ENCODE data around the gene GPR146. TPM values are rescaled to one million over a fixed set of nuclear protein-coding genes. Genes with fewer than 3 reads are reported as not detected.

GPR146 gene
- total and polyA plus RNA-seq, 2 of the 8 experiments (the other 6 are each of a cell fraction or from before 2014, with no cell fraction given), result 1.8 to 2.7 TPM

GRCh38 chr7:1081336-1081735 lies 37.0 kb downstream of the GPR146 start:
- Histone ChIP-seq H3K79me2 (ENCODE audit: control insufficient read depth in 1 of 2, insufficient read depth in 2 of 2, low read length in 2 of 2) (no peaks in the 10 kb centered on the region; a peak in 1 of 4 replicates), H2BK5ac (ENCODE audit: low read depth, low read length) (no peak overlapping the region), H3K14ac (ENCODE audit: insufficient read length) (no peak overlapping the region), H3K9ac (replicated peaks in 1 of 4; ENCODE audit: extremely low read depth in 1 of 4, low read depth in 3 of 4, low read length in 3 of 4) (no peak overlapping the region), H4K20me1 (replicated peaks in 1 of 2; ENCODE audit: control insufficient read depth in 1 of 2, insufficient read depth in 2 of 2, low read length in 2 of 2) (peaks cover 3 to 13% of the 10 kb centered on the region in 2 experiments), H3K4ac (replicated peaks; ENCODE audit: insufficient read length, low read depth, low read length) (no peak overlapping the region), H2BK120ac (replicated peaks; ENCODE audit: low read depth, low read length) (no peak overlapping the region), H3K9me3 (ENCODE audit: insufficient read depth in 2 of 2, low read depth in 1 of 2, low read length in 1 of 2) (no peaks in the 10 kb centered on the region), H3K36me3 (ENCODE audit: control insufficient read depth in 2 of 4, insufficient read depth in 4 of 4, low read length in 3 of 4) (no peaks in the 10 kb centered on the region), H3K23ac (ENCODE audit: insufficient read length) (no peak overlapping the region), H4K8ac (ENCODE audit: extremely low read depth, insufficient read depth, low read length) (no peak overlapping the region; the same call in 1 of the 2 replicates), H3K18ac (ENCODE audit: extremely low read depth, low read length) (no peak overlapping the region), H3K27me3 (replicated peaks in 1 of 4; ENCODE audit: control insufficient read depth in 3 of 4, extremely low read depth in 1 of 4, insufficient read depth in 3 of 4, low read length in 3 of 4) (no peaks in the 10 kb centered on the region), H2AFZ (ENCODE audit: low read length) (no peak overlapping the region), H2BK20ac (ENCODE audit: low read length) (no peak overlapping the region), H2AK5ac (ENCODE audit: low read depth, low read length) (no peak overlapping the region), H3K4me1 (replicated peaks in 1 of 4; ENCODE audit: control insufficient read depth in 3 of 4, insufficient read depth in 4 of 4, low read length in 3 of 4) (no peaks in the 10 kb centered on the region; a peak in 2 of 7 replicates), H3K56ac (replicated peaks; ENCODE audit: insufficient read length, low read depth, low read length) (no peak overlapping the region), H3K4me2 (ENCODE audit: insufficient read depth in 1 of 2, low read depth in 2 of 2, low read length in 2 of 2) (no peak overlapping the region), H2BK15ac (ENCODE audit: low read length) (no peak overlapping the region), H4K5ac (ENCODE audit: insufficient read length, low read depth, low read length) (no peak overlapping the region), H3K27ac (ENCODE audit: low read depth, low read length) (no peak overlapping the region), H2BK12ac (ENCODE audit: low read depth, low read length) (no peak overlapping the region), H4K91ac (replicated peaks; ENCODE audit: insufficient read length, low read length) (no peak overlapping the region), H3K79me1 (ENCODE audit: low read depth, low read length) (peaks cover 6% of the 10 kb centered on the region; the same call in 1 of the 2 replicates), H3K4me3 (ENCODE audit: extremely low read depth in 1 of 4, insufficient read depth in 2 of 4, low read depth in 3 of 4, low read length in 4 of 4) (no peak overlapping the region), H3K23me2 (ENCODE audit: low read depth, low read length) (no peaks in the 10 kb centered on the region)
- DNase-seq (ENCODE audit: low read depth in 1 of 2, low spot score in 2 of 2) (no peak), FAIRE-seq (no peak)
- 91% methylated on average over 19 of the region's 20 CpGs; no CpG with 5 or more reads in 1 of the 2 experiments for WGBS, 2 experiments (ENCODE audit: extremely low coverage in 1 of 2, insufficient coverage in 1 of 2, insufficient read length in 1 of 2, insufficient replicate concordance in 2 of 2, low coverage in 1 of 2, low lambda C conversion rate in 2 of 2, missing lambda C conversion rate in 1 of 2)
- CTCF ChIA-PET (ENCODE audit: partially characterized antibody), result interaction anchor here (0.7 to 12.1 kb wide), 9 partner anchors 10 to 106 kb away, joined by 3 to 83 read pairs (median 3); partner anchors contain the start of gene COX19
- POLR2A ChIA-PET (ENCODE audit: partially characterized antibody), result no interaction called here
- TF ChIP-seq CBX5 (IDR thresholded peaks at IDR 0.05; ENCODE audit: low read depth, low read length), result no peak

All from H1 (cell line).